GM19025 (cell line): ENCODE measurements around the gene BABAM2.
"Not testable (repeated sequence)": the region's sequence is repeated elsewhere in the genome, so short reads cannot be mapped to it uniquely, and the experiment has no call there.

Source experiments
- ATAC-seq: cut with Tn5 transposase; IDR thresholded peaks from one replicate; pipeline ENCODE4 v1.9.1; 2021; ENCODE audit warnings: mild to moderate bottlenecking, low read depth, moderate library complexity; ENCODE audit not compliant: unreplicated experiment

Gene BABAM2

DNA sequence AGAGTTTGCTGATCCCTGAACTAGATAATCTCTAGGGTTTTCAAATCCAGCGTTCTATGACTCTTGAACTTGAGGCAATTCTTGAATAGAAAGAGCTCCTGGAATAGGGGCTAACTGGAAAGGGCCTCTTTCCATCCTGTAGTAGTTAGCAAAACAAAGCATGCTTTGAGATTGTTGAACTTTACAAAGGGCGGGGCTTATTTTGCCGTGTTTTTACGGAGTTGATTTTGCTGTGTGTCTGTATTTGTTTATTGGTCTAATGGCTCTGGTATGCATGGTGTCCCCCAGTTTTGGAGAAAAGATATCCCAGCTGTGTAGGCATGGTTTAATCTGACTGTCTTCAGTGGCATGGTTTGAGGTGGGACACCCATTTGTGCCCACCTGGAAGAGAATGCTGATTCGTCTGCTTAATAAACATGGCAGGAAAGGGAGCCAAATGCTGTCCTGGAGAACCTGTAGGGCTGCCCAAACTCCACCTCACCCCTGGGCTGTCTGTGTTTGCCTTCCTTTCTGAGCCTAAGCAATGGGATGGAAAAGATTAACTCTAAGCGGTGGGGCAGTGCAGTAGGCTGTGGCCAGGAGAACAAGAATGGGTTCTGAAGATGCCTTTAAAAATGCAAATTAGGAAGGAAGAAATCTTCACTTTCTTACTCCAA lies 428.1 kb downstream of the BABAM2 start:
- no peak for ATAC-seq

DNA sequence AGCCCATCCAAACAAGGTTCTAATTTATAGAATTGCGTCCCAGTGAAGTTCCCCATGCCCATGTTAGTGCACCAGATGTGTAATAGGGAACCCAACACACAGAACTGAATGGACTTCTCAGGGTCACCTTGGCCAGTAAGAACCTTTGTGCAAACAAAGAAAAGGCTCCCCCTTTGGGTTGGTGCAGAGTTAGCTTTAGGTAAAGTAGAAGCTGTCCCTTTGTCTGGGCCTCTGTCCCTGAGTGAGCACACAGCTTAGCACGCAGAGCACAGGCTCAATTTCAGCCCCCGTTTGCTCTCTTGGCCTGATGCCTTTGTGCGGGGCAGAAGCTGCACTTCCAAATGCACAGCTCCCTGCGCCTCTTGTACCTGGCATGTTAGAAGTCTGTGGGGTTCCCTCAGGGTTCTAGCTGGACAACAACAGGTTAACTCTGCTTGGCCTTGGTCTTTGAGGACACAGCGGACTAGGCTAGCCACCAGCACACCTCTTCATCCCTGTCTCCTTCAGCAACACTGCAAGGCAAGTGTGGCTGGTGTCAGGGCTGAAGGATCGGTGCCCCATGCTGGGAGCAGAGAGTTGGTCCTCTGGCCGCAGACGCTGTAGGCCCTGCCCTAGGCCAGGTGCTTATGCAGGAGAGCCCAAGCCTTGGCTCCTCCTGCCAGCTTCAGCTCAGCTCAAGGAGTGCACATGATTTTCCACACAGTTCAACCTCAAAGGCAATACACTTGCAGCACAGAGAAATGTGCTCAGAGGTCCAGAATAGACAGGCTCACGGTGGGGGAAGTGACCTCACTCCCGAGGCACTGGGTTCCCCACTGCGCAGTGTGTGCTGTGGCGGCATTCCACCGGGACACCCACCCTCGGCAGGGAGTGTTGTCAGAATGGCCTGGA lies 428.8 kb downstream of the BABAM2 start:
- no peak for ATAC-seq

DNA sequence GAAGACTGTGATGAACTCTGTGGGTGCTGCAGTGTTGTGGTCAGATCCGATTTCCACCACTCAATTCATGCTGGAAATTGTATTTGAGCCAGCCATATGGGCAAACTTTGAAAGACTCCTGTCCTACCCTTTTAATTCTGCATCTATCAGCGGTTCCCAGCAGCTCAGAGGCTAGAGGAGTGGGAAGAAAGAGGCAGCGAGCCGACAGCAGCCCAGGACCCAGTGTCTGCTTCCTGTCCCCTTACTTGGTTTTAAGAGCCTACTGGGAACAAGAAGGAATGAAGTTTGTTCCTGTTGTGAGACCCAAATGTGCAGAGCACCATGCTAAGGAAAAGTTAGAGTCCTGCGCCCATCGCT lies 429.5 kb downstream of the BABAM2 start:
- no peak for ATAC-seq

DNA sequence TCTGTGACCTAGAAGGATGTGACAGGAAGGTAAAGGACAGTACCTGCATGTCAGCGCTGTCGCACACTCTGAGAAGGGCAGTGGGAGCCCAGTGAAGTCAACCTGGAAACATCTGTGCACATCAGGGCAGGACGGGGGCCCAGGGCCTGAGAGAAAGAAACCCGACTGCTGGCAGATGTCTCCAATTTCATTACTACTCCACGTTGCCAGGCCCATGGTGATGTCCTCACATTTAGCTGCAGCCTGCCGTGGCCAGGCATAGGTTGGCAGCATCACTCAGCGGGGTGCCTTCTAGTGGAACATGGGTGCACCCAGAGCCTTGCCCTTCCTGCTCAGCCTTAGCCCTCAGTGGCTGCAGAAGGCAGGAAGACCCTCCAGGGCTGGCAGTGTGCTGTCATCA lies 429.8 kb downstream of the BABAM2 start:
- ATAC-seq = no peak

DNA sequence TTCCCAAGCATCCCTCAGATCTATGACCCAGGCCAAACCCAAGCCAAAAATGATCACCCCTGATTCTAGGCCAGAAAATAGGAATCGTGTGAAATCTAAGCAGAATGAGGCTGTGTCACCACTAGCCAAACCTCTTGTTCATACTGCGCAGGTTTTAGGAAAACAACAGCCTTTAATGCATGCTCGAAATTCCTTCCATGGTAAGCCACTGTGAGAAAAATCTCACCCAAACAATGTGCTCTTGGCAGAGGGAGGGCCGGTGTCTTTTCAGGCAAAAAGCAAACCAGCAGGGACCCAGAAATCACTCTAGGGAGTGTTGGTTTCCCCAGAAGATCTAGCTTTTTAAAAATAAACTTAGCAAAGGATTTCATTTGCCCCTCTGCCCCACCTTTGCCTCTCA lies 430.9 kb downstream of the BABAM2 start:
- no peak for ATAC-seq

DNA sequence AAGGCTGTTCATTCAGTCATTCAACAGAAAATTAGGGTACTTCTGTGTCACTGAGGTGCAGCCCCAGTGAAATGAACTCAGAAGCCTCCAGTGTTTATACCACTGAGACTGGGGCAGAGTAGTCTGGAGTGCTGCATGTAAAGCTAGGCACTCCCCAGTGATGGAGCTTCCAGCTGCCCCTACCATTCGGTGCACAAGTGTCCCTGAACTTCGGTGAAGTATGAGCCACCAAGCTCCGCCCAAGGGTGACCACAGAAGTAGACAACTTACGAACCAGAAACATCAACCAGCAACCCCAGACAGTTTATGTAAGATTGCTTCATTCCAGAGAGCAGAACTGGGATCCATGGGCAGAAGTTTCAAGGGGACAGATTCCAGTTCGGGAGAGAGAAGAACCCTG lies 431.5 kb downstream of the BABAM2 start:
- no peak for ATAC-seq

DNA sequence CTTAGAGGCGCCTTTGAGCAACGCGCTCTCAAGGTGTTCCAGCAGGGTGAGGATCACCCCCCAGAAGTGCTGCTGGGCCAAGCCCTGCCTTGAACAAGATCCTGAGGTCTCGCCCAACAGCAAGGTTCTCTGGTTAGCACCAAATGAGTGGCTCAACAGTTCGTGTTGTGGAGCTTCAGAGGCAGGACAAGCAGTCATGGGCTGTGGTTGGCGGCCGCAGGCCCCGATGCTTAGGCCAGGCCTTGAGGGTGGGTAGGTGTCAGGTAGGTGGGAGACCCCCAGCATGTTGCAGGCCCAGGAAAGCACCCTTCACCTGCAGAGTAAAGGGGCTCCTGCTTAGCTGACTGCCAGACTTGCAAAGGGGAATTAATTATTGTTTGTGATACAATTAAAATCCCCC lies 431.9 kb downstream of the BABAM2 start:
- ATAC-seq = no peak

DNA sequence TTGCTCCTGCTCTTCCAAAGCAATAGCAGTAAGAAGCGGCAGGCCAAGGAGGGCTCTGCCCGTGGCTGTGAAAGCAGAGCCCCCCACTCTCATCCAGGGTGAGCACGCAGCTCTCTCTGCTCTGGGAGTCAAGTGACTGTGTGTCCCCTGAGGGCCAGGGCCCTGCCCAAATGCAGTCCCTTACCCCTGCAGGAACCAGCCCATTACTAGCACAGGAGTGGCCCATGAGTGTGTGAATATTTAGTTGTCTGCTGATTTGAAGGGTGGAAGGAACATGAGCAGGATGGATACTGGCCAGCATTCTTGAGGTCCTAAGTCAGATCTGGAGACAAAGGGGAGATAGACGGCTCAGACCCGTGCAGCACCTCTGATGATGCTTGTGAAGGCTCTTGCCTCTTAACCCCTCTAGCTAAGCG lies 432.5 kb downstream of the BABAM2 start:
- no peak for ATAC-seq

DNA sequence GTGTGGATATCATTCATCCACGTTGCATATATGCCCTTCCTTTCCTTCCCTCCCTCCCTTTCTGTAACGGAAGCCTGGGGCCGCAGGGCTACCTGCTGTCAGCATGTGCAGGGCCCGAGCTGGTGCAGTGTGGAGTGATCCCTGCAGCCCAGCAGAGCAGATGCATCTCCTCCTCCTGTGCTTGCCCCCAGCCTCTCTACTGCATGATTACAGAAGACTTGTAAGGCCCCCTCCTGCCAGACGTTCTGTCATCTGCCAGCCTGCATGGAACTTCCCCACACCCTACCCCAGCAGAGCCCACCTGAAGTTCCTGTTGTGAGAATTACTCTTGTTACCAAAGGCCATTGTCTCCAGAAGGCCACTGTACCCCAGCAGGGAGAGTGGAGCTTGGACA lies 434.6 kb downstream of the BABAM2 start:
- ATAC-seq = no peak

DNA sequence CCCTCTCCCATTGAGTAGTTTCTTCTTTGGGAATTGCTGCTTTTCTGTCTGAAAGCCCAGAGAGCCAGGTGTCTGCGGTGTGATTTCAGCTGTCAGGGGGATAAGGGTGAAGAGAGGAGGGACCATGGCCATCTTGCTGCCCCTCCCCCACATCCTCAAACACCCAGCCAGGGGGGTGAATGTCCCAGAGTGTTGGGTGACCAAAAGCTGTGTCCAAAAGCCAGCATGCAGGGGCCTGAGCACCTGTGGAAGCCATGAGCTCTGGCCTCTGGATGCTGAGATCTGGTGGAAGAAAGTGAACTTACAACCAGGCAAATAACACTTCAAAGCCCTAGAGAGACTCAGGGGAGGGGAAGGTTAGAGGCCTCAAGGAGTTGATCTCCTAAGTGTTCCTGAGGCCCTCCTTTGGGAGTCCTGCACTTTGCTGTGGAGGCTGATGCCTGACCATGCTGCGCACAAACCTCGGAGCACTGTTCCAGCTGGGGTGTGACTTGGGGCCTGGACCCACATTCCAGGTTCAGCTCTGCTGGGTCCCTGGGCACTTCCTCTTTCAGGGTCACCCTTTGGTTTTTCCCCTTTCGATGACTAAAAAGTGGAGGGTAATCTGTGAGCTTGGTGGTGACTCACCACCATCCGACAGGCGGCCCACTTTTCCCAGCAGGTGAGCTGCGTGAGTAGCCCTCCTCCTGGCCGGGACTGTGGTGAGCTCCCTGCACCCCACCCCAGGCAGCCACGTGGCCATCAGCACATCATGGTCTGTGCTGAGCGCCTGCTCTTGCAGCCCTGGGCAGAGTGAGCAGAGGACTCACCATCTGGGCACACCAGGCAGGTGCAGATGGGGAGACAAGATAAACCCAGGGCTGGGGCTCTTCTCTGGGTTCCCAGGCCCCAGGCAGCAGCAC lies 435.3 kb downstream of the BABAM2 start:
- ATAC-seq = peak; percentile 73

DNA sequence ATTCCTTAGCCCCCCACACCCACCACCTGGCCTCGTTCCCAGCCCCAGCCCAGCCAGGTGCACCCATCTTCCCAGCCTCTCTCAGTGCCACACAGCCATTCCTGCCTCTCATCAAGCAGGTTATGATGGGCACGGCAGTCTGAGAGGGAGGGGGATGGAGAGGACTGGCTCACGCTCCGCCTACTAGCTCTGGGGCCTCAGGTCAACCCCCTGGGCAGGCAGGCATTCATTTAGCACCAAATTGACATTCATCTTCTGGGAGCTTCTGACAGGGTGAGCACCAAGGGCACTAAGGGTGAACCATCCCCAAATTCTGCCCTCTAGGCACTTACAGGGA lies 435.9 kb downstream of the BABAM2 start:
- no peak for ATAC-seq

DNA sequence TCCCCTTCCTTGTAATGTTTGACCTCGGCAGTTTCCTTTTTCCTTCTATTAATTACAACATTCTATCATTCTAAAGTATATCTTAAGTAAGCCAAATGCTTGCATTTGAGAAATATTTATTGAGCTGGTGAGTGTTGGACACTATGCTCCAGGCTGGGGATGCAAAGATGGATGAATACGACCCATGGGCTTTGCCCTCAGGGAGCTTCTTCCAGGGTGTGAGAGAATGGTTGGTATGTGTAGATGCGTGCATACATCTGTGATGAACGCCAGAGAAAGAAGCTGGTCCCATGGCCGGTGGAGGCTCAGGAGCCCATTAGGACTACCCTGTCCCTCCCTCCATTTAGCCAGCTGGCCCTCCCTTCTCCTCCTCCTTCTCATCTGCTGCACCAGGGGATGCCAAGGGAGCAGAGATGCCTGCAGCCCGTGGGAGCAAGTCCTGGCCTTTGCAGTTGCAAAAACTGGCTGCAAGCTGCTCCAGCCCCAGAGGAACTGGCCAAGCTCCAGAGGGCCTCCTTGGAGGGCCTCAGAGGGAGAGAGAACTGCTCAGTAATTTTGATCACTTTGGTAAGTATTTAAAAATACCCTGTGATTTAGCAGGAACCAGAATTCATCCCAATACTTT lies 436.5 kb downstream of the BABAM2 start:
- no peak for ATAC-seq

DNA sequence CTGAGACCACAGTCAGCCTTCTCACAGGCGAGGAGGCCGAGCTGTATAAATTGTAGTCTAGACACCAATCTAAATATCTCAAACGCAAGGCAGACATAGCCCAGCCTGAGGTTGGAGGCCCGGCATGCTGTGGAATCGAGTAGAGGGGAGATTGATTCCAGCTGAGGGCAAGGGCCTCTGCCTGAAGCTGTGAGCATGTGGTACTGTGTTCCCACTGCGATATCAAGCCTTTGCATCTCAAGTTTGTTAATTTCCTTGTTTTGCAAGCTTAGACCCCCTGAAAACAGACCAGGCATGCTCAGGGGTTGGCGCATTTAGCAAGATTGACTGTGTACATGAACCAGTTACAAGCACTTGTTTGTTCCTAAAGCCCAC lies 437.0 kb downstream of the BABAM2 start:
- no peak for ATAC-seq

DNA sequence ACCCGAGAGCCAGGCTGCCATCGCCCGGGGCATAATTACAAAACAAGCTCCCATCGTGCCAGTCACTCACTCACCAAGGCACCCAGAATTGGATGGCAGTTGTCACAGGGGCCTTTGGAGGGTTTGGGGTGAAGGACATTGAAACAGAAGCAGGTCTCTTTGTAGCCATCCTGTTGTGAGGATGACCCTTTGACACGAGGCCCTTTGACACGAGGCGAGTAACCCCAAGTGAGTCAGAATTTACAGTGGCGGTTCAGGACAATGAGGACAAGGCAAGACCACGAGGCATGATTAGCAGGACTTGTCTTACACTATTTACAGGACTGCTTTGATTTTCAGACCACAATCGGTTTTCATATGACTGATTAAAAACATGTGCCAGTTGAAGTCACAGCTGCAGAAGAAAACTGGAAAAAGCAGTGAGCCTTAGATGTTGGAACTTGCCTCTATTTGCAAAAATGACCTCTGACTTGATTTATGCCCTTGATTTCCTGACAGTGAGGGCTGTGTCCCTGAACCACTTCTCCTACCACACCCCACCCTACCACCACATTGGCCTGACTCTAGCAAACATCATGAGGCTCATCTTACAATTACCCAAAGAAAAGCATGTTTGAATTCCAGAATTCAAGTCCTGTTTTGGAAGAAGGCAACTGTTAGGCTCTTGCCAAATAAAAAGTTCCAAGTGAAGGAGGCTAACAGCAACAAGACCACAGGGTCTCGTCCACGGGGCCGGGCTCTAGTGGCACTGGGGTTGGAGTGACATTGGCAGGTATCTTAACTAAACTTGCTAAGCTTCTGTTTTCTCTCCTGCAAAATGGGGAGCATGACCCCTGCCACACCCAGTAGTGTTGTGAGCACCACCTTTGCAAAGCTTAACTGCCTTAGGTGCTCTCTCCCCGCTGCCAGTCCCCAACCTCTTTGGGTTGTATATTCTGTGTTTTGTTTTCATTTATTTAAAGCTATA lies 437.7 kb downstream of the BABAM2 start:
- ATAC-seq = no peak

DNA sequence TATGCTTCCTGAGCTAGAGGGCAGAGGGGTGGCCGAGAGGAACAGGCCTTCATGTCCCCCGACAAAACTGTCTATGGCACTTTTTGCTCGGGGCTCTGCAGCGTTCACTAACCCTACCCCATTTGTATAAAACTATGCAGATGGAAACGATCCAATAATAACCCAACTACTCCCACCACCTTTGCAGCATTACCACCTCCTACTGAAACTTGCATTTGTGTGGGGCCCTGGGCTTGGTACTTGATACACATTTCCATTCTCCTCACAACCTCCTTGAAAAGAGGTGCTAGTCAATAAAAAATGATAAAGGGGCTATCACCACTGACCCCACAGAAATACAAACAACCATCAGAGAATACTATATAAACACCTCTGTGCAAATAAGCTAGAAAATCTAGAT lies 438.7 kb downstream of the BABAM2 start:
- ATAC-seq = no peak

DNA sequence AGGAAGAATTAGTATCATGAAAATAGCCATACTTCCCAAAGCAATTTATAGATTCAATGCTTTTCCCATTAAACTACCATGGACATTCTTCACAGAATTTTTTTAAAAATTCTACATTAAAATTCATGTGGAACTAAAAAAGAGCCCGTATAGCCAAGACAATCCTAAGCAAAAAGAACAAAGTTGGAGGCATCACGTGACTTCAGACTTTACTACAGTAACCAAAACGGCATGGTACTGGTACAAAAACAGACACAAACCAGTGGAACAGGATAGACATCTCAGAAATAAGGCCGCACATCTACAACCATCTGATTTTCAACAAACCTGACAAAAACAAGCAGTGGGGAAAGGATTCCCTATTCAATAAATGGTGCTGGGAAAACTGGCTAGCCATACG lies 440.2 kb downstream of the BABAM2 start:
- ATAC-seq = not testable (repeated sequence)

DNA sequence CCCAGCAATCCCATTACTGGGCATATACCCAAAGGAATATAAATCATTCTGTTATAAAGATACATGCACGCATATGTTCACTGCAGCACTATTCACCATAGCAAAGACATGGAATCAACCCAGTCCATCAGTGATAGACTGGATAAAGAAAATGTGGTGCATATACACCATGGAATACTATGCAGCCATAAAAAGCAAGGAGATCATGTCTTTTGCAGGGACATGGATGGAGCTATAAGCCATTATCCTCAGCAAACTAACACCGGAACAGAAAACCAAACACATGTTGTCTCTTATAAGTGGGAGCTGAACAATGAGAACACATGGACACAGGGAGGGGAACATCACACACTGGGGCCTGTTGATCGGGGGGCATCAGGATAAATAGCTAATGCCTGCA lies 441.3 kb downstream of the BABAM2 start:
- not testable (repeated sequence) for ATAC-seq

DNA sequence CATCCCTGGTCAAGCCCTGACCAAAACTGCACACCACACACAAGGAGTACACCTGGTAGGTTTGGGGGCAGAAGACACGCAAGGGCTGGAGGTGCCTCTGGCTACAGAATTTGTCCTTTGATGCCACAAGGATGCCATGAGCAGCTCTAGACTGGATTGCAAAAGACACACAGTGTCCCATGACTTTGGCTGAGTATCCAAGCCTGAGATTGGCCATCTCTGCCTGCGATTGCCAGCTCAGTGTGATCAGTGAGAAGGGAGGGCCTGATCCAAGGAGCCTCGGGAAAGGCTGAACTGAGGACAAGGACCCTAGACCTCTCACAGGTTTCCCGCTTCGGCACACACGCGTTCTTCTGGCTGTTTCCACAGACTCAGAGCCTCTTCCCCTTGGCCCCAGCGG lies 442.2 kb downstream of the BABAM2 start:
- ATAC-seq = no peak

DNA sequence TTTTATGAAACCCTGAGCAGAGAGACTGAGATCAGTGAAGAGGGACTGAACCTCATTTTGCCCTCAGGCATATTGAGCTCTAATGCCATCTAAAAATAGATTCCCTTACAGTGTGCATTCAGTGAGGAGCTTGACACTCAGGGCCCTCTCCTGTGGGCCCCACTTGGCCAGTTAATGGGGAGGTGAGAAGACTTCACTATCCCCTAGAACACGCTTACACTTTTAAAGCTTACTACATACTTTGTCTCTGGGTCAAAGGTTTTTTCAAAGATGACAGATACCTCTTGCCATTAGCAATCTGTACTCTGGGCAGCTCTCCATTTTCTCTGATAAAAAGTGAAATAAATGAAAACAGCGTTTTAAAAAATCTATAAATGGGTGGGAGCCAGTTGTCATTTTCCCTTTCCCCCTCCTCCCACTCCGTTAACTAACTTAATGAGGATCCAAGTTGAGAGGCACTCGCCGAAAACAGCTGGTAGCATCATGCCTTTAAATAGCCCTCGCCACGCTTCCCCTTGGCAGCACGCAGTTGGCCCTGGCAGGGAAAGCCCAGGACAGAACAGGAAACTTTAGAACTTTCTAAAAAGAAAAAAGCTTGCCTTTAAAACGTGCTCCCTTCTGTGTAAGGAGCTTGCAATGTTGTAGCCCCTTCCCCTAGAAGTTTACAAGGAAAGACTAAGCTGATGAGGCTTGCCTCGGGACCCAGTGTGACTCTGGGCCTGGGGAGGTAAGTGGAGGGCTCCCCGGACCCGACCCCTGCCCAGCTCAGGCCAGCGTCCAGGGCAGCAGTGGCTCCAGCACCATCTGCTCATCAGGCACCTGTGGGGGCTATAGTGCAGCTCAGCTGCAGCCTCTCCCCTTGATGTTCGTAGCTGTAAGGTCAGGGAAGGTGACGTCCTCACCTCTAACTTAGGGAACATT lies 443.3 kb downstream of the BABAM2 start:
- ATAC-seq = no peak
